Trophoblast cell (in vitro differentiated cells and primary cell): Measurements from ENCODE around the gene KRT31.
"Not testable (repeated sequence)": the region's sequence is repeated elsewhere in the genome, so short reads cannot be mapped to it uniquely, and the experiment has no call there.

ENCODE experiments used
- DNase-seq, 2 donors: peaks; one replicate each; pipeline ENCODE4 v3.0.0-alpha.2; 2016
- H2AFZ ChIP-seq: 2 replicates; pipeline ENCODE4 v1.6.1; 2013; ENCODE audit warnings: low read length, moderate library complexity, mild to moderate bottlenecking; ENCODE audit not compliant: insufficient read depth, poor library complexity
- H2AK5ac ChIP-seq: 2 replicates; pipeline ENCODE4 v1.6.1; 2013; ENCODE audit warnings: mild to moderate bottlenecking, low read length
- H2BK120ac ChIP-seq: 2 replicates; pipeline ENCODE4 v1.6.1; 2013; ENCODE audit warnings: low read length, mild to moderate bottlenecking, moderate library complexity; ENCODE audit not compliant: insufficient read depth, poor library complexity
- H2BK12ac ChIP-seq: 2 replicates; pipeline ENCODE4 v1.6.1; 2013; ENCODE audit warnings: mild to moderate bottlenecking, low read length, moderate library complexity
- H2BK5ac ChIP-seq: 2 replicates; pipeline ENCODE4 v1.6.1; 2013; ENCODE audit warnings: low read length, low read depth, moderate library complexity, mild to moderate bottlenecking; ENCODE audit not compliant: poor library complexity
- H3K14ac ChIP-seq: 2 replicates; pipeline ENCODE4 v1.6.1; 2013; ENCODE audit warnings: mild to moderate bottlenecking, low read length
- H3K18ac ChIP-seq: 2 replicates; pipeline ENCODE4 v1.6.1; 2013; ENCODE audit warnings: mild to moderate bottlenecking, low read length
- H3K23ac ChIP-seq: 2 replicates; pipeline ENCODE4 v1.6.1; 2013; ENCODE audit warnings: low read length
- H3K27ac ChIP-seq: 2 replicates; pipeline ENCODE4 v1.5.1; 2013; ENCODE audit warnings: low read depth, mild to moderate bottlenecking, inconsistent platforms, low read length, moderate library complexity
- H3K27me3 ChIP-seq: 2 replicates; pipeline ENCODE4 v1.6.1; 2013; ENCODE audit warnings: inconsistent platforms, mild to moderate bottlenecking, low read length, moderate library complexity; ENCODE audit not compliant: insufficient read depth
- H3K36me3 ChIP-seq, 2 experiments: 1 replicate in 1 of 2; 2 replicates in 1 of 2; pipeline ENCODE4 v1.6.1; 2013; ENCODE audit warnings: low read length in 2 of 2, mild to moderate bottlenecking in 2 of 2, moderate library complexity in 1 of 2; ENCODE audit not compliant: insufficient read depth in 2 of 2, control insufficient read depth in 1 of 2
- H3K4ac ChIP-seq: 2 replicates; pipeline ENCODE4 v1.6.1; 2013; ENCODE audit warnings: low read depth, mild to moderate bottlenecking, low read length, moderate library complexity
- H3K4me1 ChIP-seq, 2 experiments: 1 replicate in 1 of 2; 2 replicates in 1 of 2; pipeline ENCODE4 v1.6.1; 2013; ENCODE audit warnings: low read length in 2 of 2, mild to moderate bottlenecking in 2 of 2, moderate library complexity in 1 of 2; ENCODE audit not compliant: insufficient read depth in 2 of 2, control insufficient read depth in 1 of 2
- H3K4me2 ChIP-seq: 2 replicates; pipeline ENCODE4 v1.6.1; 2013; ENCODE audit warnings: inconsistent platforms, mild to moderate bottlenecking, low read length, moderate library complexity
- H3K4me3 ChIP-seq: 2 replicates; pipeline ENCODE4 v1.5.1; 2013; ENCODE audit warnings: mild to moderate bottlenecking, low read depth, low read length, inconsistent platforms
- H3K79me1 ChIP-seq: one replicate; pipeline ENCODE4 v1.6.1; 2013; ENCODE audit warnings: low read length
- H3K79me2 ChIP-seq: 2 replicates; pipeline ENCODE4 v1.6.1; 2013; ENCODE audit warnings: low read length, mild to moderate bottlenecking; ENCODE audit not compliant: control insufficient read depth, insufficient read depth, poor library complexity
- H3K9ac ChIP-seq: 2 replicates; pipeline ENCODE4 v1.6.1; 2013; ENCODE audit warnings: mild to moderate bottlenecking, low read length
- H3K9me3 ChIP-seq: 2 replicates; pipeline ENCODE4 v1.6.1; 2013; ENCODE audit warnings: low read depth, mild to moderate bottlenecking, control low read depth, inconsistent platforms, low read length; ENCODE audit not compliant: insufficient read depth
- H4K12ac ChIP-seq: 2 replicates; pipeline ENCODE4 v1.6.1; 2013; ENCODE audit warnings: low read depth, mild to moderate bottlenecking, low read length, moderate library complexity
- H4K8ac ChIP-seq: 2 replicates; pipeline ENCODE4 v1.6.1; 2013; ENCODE audit warnings: low read depth, mild to moderate bottlenecking, low read length, moderate library complexity
- H4K91ac ChIP-seq: one replicate; pipeline ENCODE4 v1.6.1; 2013; ENCODE audit warnings: low read depth, mild to moderate bottlenecking, low read length, moderate library complexity
- WGBS: extraction: QIAGEN DNeasy Blood & Tissue Kit; methylation state at CpG from one replicate; pipeline ENCODE4 v1.1.7; 2013; ENCODE audit warnings: missing lambda C conversion rate; ENCODE audit not compliant: insufficient read length, insufficient coverage; ENCODE audit errors: extremely low coverage; 5-methylcytosine and 5-hydroxymethylcytosine counted together

KRT31 gene

DNA sequence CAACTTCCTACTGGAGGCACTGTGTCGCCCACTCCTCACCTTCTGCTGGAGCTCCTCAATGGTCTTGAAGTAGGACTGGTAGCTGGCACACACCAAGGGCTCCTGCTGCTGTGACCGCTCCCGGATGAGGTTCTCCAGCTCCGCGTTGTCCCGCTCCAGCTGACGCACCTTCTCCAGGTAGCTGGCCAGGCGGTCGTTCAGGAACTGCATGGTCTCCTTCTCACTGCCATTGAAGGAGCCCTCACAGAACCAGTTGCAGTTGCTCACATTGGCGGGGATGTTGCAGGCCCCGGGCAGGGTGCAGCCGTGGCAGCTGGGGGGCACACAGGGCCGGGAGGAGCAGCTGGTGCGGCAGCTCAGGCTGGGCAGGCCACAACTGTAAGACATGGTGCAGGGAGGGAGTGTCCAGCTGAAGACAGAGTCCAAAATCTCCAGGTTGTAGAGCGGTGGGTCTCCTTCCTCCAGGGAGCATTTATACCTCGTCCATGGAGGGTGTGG is 47.0 kb downstream of the KRT31 start, which contains the start of gene KRT33A:
Gene KRT33A, minus strand, starts transcription at position 448 of the 498 bp plus-strand sequence. Its CDS starts 61 bp downstream, at position 387.
- H4K91ac ChIP-seq, H4K12ac ChIP-seq, H3K14ac ChIP-seq, DNase-seq, H3K18ac ChIP-seq, H3K23ac ChIP-seq, H3K9ac ChIP-seq, H3K36me3 ChIP-seq, H3K4me3 ChIP-seq, H3K79me1 ChIP-seq, H3K79me2 ChIP-seq, H3K27me3 ChIP-seq, H3K4ac ChIP-seq, H2BK5ac ChIP-seq, H2AFZ ChIP-seq, H3K27ac ChIP-seq, H2BK12ac ChIP-seq, H2AK5ac ChIP-seq, H3K4me1 ChIP-seq, H2BK120ac ChIP-seq, H3K9me3 ChIP-seq, H4K8ac ChIP-seq, H3K4me2 ChIP-seq: not testable (repeated sequence)
- no CpG with 5 or more reads among the region's 16 CpGs for WGBS

DNA sequence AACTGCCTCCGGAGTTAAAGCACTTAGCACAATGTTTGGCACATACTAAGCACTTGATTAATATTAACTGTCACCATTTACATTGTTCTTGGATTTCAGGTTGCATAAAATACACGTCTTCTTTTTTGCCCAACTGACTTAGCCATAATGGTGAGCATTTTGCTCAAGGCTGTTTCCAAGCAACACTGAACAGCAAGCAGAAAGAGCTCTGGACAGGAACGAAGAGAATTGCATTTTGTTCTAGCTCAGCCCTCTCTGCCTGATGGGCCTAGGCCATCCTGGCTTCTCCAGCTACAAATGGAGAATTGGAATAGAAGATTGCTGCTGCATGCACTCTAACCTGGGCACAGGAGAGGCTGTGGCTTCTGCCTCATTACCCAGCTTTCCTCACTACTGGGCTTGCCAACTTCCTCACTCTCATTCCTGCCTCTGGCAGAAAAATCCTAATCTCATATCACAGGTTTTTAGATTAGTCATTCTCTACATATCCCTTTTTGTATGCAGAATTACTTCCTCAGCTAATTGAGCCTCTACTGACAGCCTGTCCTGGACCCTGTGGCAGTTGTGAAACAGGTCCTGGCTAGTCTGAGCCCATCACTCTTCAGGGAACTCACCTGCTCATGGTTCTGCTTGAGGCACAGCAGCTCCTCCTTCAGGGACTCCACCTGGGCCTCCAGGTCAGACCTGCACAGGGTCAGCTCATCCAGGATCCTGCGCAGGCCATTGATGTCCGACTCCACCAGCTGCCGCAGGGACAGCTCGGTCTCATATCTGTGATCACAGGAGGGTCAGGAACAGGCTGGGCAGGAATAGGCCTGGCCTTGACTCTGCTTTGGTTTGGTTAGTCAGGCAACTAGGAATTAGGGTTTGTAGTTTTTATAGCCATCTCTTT is 49.3 kb downstream of the KRT31 start:
- no peak overlapping the region for H4K8ac ChIP-seq
- no peaks in the 10 kb centered on the region for H3K79me2 ChIP-seq
- H3K4me2 ChIP-seq = no peak overlapping the region
- no peak overlapping the region for H3K4ac ChIP-seq
- H2BK12ac ChIP-seq = no peak overlapping the region
- H3K4me1 ChIP-seq = no peaks in the 10 kb centered on the region
- H3K9me3 ChIP-seq = no peaks in the 10 kb centered on the region
- no peaks in the 10 kb centered on the region for H3K36me3 ChIP-seq
- no peak overlapping the region for H3K27ac ChIP-seq
- WGBS = no CpG with 5 or more reads among the region's 7 CpGs
- H3K9ac ChIP-seq = no peak overlapping the region
- H2AFZ ChIP-seq = no peak overlapping the region
- no peak overlapping the region for H2AK5ac ChIP-seq
- H3K27me3 ChIP-seq = no peaks in the 10 kb centered on the region
- H3K4me3 ChIP-seq = no peak overlapping the region
- H3K79me1 ChIP-seq = peaks cover 3% of the 10 kb centered on the region
- H4K12ac ChIP-seq = no peak overlapping the region
- no peak overlapping the region for H4K91ac ChIP-seq
- no peak overlapping the region for H3K14ac ChIP-seq
- DNase-seq = peak; percentile 77 to 81
- H2BK5ac ChIP-seq = no peak overlapping the region
- no peak overlapping the region for H2BK120ac ChIP-seq
- H3K23ac ChIP-seq = no peak overlapping the region
- no peak overlapping the region for H3K18ac ChIP-seq

DNA sequence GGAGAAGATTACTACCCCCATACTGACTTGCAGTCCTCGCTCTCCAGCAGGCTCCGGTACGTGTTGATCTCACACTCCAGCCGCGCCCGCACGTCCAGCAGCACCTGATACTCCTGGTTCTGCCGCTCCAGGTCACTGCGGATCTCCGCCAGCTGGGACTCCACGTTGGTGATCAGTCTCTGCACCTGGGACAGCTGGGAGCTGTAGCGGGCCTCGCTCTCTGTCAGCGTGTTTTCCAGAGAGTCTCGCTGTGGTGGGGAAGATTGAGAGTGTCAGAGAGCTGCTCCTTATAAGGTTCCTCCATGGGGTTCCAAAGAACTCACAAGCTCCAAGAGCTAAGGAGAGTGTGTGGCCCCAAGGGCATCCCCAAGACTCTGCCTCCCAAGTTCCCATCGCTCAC is 51.0 kb downstream of the KRT31 start:
- H3K4me1 ChIP-seq, H3K4me2 ChIP-seq, H3K79me1 ChIP-seq, H3K18ac ChIP-seq, H3K4ac ChIP-seq, H3K27me3 ChIP-seq, H4K8ac ChIP-seq, H2BK120ac ChIP-seq, H2BK12ac ChIP-seq, H3K79me2 ChIP-seq, H4K91ac ChIP-seq, H3K4me3 ChIP-seq, H3K23ac ChIP-seq, H3K36me3 ChIP-seq, H3K9me3 ChIP-seq, H3K9ac ChIP-seq, H2BK5ac ChIP-seq, H3K27ac ChIP-seq, H2AK5ac ChIP-seq, H2AFZ ChIP-seq, H3K14ac ChIP-seq, H4K12ac ChIP-seq: not testable (repeated sequence)
- DNase-seq = peak in 1 of 2 donors; percentile 28
- no CpG with 5 or more reads among the region's 16 CpGs for WGBS

DNA sequence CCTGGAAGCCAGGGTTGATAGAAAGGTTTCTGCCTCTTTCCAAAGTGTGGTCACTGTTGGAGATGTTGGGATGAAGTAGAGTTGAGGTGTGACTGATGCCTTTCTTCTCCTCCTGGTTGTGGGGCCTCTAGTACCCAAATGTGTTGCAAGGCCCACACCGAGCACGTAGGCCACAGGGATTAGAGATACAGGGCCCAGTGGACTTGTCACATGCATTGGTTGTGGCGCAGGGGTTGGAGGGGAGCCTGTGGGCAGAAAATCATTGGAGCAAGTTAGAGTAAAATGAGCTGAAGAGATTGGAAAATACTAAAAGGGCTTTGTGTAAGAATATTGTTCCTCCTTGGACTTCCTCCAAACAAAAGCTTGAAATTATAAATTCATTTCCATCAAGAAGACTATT is 51.4 kb downstream of the KRT31 start:
- Histone ChIP-seq H3K4me2 (no peak overlapping the region), H2AFZ (no peak overlapping the region), H3K18ac (no peak overlapping the region), H3K9me3 (peaks cover 3% of the 10 kb centered on the region), H3K79me1 (peaks cover 3% of the 10 kb centered on the region), H3K4me1 (no peaks in the 10 kb centered on the region), H4K91ac (no peak overlapping the region), H2BK12ac (no peak overlapping the region), H4K8ac (no peak overlapping the region), H4K12ac (no peak overlapping the region), H3K27me3 (no peaks in the 10 kb centered on the region), H3K4ac (no peak overlapping the region), H3K4me3 (no peak overlapping the region), H3K36me3 (no peaks in the 10 kb centered on the region), H2AK5ac (no peak overlapping the region), H3K79me2 (no peaks in the 10 kb centered on the region), H3K23ac (no peak overlapping the region), H2BK5ac (no peak overlapping the region), H3K27ac (no peak overlapping the region), H3K9ac (no peak overlapping the region), H3K14ac (no peak overlapping the region), H2BK120ac (no peak overlapping the region)
- no CpG with 5 or more reads among the region's 3 CpGs for WGBS
- no peak for DNase-seq
